Renal cortex interstitium (tissue), 11 donors: Measurements from ENCODE around the gene HDAC11. TPM values are rescaled to one million over a fixed set of nuclear protein-coding genes. Genes with fewer than 3 reads are reported as not detected.
"Not testable (repeated sequence)": the region's sequence is repeated elsewhere in the genome, so short reads cannot be mapped to it uniquely, and the experiment has no call there.

Source experiments
- DNase-seq, 11 donors: peaks; one replicate each; pipeline ENCODE4 v3.0.0-alpha.2; 2013; ENCODE audit warnings: low read depth in 9 of 11, low spot score in 4 of 11; ENCODE audit errors: extremely low read depth in 1 of 11
- polyA plus RNA-seq, 3 donors: library from polyadenylated mRNA; unstranded; fragments of 120-200 nt; gene quantifications; one replicate each; pipeline ENCODE4 v1.2.1, GENCODE V29; 2013; ENCODE audit not compliant: insufficient read length in 3 of 3

The HDAC11 gene
- polyA plus RNA-seq, 3 donors = 17.8 to 22.3 (median 21.7) TPM

DNA sequence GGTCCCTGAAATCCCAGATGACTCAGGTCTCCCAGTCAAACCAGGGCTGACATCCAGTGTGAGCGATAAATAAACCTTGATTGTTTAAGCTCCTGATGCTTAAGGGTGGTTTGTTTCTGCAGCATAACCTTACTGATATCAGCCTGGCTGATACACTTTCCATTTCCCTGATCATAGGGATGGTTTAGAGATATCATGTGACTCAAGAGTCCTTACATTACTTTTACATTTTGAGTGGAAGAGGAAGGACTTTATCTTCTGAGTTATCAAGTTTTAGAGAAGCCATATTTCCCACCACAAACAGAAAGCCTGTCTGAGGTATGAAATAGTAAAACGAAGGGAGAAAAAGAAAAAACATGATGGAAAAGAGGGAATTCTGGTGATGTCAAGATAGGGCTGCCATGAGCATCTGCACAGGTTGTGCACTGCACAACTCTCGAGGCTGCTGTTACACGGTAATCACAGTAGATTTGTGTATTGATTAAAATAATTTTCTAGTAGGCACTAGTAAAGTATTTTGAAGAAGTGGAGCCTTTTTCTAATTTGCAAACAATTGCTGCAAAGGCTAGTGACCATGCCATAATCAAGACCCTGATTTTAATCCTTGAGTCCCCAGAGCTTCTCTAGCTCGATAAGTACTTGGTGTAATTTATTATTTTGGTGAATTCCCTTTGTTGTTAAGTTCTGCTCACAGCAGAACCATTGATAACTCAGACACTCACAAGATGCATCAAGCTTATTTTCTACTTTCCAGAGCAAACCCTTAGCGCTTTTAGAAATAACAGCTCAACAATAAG is 34.7 kb downstream of the HDAC11 start:
- no peak for DNase-seq

GRCh38 chr3:13515786-13516759 is 36.0 kb downstream of the HDAC11 start:
- DNase-seq = no peak

DNA sequence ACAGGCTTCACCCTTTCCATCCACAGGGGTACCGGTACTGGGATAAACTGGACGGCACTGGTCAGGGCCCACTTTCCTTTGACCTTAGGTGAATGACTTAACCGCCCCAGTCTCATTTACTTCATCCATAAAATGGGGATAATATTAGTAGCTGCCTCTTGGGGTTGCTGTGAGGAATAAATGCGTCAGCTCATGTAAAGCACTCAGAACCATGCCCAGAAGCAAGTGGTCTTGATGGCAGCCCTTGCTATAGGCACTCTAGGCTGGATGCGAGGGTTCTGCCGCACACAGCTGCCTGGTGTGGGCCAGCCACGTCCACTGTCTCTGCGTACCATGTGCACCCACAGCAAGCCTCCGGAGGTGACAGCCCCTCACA is 36.6 kb downstream of the HDAC11 start:
- no peak for DNase-seq

GRCh38 chr3:13517253-13517977 is 37.3 kb downstream of the HDAC11 start:
- DNase-seq = no peak

DNA sequence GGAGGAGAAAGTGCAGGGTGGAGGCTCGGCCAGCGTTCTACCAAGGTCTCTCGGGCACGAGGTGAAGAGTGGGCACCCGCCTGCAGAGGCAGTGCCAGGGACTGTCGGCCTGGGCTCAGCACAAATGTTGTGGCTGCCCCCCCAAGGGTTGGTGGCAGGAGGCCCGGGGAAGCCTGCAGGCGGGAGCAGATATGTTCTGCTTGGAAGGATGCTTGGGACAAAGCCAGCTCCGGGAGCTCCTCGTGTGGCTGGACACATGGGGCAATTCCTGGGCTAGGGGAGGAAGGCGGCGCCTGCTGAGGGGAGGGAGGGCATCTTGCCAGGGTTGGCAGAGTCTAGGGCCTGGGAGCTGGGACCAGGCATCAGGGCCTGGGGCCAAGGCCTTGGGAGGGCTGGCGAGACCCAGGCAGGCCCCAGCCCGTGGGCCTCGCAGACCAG is 38.4 kb downstream of the HDAC11 start:
- no peak for DNase-seq

DNA sequence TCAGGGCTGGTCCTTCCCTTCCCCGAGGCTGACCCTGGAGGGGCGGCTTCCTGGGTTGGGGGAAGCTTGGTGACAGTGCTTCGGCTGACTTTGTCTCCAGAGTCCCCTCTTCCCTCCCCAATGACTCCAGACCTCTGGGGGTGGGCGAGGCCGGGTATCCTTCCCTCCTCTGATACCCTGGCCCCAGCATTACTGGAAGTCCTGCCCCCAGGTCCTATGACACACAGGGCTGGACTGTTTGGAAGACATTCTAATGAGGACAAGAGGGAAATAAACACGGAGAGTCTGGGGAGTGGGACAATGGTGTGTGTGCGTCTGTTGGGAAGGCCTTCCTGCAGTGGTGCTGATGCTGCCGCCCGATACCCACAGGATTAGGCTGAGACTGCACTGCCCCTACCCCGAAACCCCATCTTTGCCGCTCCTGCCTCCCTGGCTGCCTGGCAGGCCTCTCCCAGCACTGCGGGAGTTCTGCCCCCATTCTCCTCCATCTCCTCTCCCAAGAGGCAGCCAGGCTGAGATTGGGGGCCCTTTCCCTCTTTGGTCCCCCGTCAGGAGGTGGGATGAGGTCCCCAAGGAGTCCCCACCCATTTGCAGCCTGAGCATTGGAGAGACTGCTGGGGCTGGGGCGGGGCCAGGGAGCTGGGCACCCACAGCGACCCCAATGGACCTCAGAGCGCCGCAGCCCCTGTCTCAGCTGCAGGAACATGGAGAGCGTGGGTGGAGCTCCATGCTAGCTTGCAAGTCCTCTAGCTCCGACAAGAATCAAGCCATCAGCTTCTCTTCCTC is 39.1 kb downstream of the HDAC11 start:
- DNase-seq = no peak

DNA sequence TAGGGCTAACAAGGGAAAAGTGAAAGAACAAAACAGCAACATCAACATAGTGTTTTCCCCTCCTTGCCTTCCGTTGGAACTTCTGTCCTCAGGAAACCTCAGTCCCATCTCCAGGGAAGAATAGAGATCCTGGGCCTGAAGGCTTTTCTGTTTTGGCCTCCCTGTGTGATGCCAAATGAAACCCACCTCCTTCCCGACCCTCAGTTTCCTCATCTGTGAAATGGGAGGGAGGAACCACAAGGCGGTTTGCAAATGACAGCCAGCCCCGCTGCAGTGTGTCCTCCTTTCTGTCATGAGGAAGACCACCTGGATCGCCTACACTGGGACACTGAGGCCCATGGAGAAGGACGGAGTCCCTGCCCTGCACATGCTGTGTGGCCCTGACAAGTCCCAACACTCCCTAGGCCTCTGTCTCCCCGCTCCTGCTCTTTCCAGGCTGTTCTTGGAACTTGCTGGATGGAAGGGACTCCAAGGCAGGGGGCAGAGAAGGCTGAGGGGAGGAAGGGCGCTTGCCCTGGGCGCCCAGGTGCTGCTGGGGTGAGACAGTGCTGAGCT is 40.3 kb downstream of the HDAC11 start:
- DNase-seq = no peak

- DNase-seq = no peak
Measured at GRCh38 chr3:13521309-13521708, 41.2 kb downstream of the HDAC11 start.

GRCh38 chr3:13521749-13522148 is 41.6 kb downstream of the HDAC11 start:
- DNase-seq = not testable (repeated sequence)

DNA sequence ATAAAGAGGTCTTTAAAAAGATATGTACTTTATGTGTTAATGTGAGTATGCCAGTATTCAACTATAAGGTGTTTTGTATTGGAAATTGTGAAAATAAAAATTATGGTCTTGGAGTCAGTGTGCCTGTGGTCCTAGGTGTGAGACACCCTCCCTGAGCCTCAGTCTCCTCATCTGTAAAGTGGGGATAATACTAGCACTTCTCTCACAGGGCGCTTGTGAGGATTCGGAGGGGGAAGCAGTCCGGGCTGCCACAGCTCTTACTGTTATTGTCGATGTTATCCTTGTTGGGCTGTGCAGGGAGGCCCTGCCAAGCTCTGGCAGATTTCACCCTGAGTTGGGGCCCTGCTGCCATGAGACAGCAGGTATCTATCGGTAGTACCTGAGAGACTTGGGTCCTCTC is 42.1 kb downstream of the HDAC11 start:
- no peak for DNase-seq

GRCh38 chr3:13524979-13525669 is 45.0 kb downstream of the HDAC11 start:
- DNase-seq = no peak

- no peak for DNase-seq
Measured at GRCh38 chr3:13525827-13526625, 45.9 kb downstream of the HDAC11 start.

DNA sequence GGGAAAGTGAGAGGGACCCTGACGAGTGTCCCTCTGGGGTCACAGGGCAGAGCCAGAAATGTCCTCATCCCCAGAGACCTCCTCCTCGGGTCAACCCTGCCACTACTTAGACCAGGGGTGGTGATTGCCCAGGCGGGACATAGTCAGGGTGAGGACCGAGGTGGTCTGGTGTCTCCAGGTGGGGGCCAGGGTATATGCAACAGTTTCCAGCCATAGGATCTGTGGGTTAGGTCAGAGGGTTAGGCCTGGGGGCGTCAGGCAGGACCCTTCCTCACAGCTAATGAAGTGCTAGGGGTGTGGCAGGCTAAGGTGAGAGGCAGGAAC is 46.5 kb downstream of the HDAC11 start:
- DNase-seq = no peak

DNA sequence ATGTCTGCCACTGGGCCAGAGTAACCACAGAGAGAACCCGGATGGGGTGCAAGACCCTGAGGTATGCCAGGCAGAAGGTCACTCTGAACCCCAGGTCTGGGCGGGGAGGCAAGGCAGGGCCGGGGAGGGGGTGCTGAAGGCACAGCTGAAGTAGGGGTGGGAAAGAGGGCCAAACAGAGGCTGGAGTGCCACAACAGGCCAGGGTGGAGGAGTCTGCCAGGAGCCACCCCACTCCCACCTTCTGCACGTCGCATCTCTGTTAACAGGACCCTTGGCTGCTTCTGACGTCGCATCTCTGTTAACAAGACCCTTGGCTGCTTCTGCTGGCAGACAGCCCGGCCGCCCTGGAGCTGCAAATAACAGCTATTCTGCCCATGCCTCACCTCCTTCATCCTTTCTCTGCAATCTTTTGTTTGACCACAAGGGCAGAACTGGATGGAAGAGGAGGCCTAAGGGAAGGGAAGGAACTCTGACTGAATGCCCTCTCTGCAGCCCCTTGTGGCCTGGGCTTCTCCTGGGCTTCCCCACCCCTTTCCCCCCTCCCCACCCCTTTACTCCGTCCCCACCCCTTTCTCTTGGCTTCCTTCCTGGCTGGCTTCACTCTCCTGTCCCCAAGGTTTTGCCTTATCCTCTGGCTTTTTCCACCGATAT is 48.2 kb downstream of the HDAC11 start:
- DNase-seq = no peak

DNA sequence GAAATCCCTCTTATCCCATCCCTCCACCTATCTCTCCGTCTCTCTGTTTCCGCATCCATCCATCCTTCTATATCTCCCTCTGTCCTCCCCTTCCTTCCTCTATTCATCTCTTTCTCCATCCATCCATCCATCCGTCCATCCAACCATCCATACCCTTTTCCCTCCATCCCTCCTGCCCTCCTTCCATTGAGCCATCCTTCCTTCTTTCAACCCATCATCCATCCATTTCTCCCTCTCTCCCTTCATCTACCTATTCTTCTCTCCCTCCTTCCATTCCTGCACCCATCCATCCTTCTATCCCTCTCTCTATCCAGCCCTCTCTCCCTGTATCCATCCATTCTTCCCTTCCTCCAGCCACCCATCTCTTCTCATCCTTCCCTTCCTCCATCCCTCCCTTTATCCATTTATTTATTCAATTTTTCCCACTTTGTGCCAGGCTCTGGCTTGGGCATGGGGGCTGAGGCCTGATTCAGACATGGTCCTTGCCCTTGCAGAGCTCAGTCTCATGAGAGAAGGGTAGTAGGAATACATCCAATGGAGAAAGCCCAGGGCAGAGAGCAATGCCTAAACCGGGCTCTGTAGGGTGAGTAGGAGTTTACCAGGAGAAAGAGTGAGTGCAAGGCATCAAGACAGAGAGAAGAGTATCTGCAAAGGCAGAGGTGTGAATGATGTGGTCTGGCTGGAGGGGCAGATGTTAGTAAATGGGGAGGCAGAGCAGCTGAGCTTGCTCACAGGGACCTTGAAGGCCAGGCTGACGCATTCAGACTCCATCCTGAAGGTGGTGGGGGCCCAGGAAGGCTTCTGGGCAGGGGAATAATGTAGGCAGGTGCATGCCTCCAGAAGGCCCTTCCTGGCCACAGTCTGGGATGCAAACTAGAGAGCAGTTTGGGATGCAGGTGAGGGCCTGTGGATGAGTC is 49.3 kb downstream of the HDAC11 start:
- DNase-seq = no peak
